Naive thymus-derived CD8-positive, alpha-beta T cell (primary cell): ENCODE data around the gene GATM. TPM values are rescaled to one million over a fixed set of nuclear protein-coding genes. Genes with fewer than 3 reads are reported as not detected.
"Not testable (repeated sequence)": the region's sequence is repeated elsewhere in the genome, so short reads cannot be mapped to it uniquely, and the experiment has no call there.

Experiments
- ATAC-seq, 2 donors: fragments of 150-1000 bp; cut with Tn5 transposase in 1 of 2; sonication (Bioruptor Pico), chemical (Tn5 transposase) in 1 of 2; 1 replicate in 1 of 2; 2 replicates in 1 of 2; pipeline ENCODE4 v1.10.0; 2021; ENCODE audit warnings: mild to moderate bottlenecking in 2 of 2, moderate library complexity in 2 of 2
- POLR2A ChIA-PET: fragments of 350-600 bp; sonication (Branson Sonifier 250); formaldehyde crosslinking; loops from one replicate; lab custom pipeline; 2021; ENCODE audit warnings: antibody characterized with exemption; lab: Charles Lee
- DNase-seq, 10 donors: peaks; one replicate each; pipeline versions ENCODE4 v3.0.0 to v3.0.0-alpha.2; 2020 to 2022
- H3K27ac Mint-ChIP-seq, 10 donors: one replicate each; pipeline ENCODE4 v1.8.0; 2020 to 2022; ENCODE audit warnings: mild to moderate bottlenecking in 10 of 10, mixed read lengths in 10 of 10, moderate library complexity in 4 of 10, inconsistent platforms in 1 of 10
- H3K27me3 Mint-ChIP-seq, 5 donors: one replicate each; pipeline ENCODE4 v1.8.0; 2021 to 2022; ENCODE audit warnings: mixed read lengths in 5 of 5
- H3K36me3 Mint-ChIP-seq, 3 donors: one replicate each; pipeline ENCODE4 v1.8.0; 2020 to 2022; ENCODE audit warnings: mixed read lengths in 3 of 3, mild to moderate bottlenecking in 2 of 3, inconsistent platforms in 1 of 3
- H3K4me1 Mint-ChIP-seq, 4 donors: one replicate each; pipeline ENCODE4 v1.8.0; 2021 to 2022; ENCODE audit warnings: mixed read lengths in 4 of 4
- H3K4me3 Mint-ChIP-seq, 10 donors: one replicate each; pipeline ENCODE4 v1.8.0; 2020 to 2022; ENCODE audit warnings: mild to moderate bottlenecking in 10 of 10, mixed read lengths in 10 of 10, moderate library complexity in 6 of 10, inconsistent platforms in 1 of 10
- H3K9me3 Mint-ChIP-seq, 9 donors: one replicate each; pipeline ENCODE4 v1.8.0; 2020 to 2022; ENCODE audit warnings: mixed read lengths in 9 of 9, mild to moderate bottlenecking in 3 of 9, inconsistent platforms in 1 of 9, moderate library complexity in 1 of 9
- polyA plus RNA-seq, 3 donors: library from polyadenylated mRNA; unstranded; fragments of 300-500 nt; fragmentation: Illumina TruSeq; gene quantifications; one replicate each; pipeline ENCODE4 v1.2.3, GENCODE V29; 2021
- total RNA-seq, 8 experiments: library from RNA in 2 of 8; stranded (reverse) in 2 of 8; gene quantifications; one replicate each; pipeline ENCODE4 v1.2.3 and lab custom pipeline; 2021 to 2026

Gene GATM
- total and polyA plus RNA-seq, 5 experiments from 2014 or later, result 0.48 to 5.3 (median 4.0) TPM; not detected in 1

GRCh38 chr15:45314117-45314516 is 64.2 kb downstream of the GATM start:
- not testable (repeated sequence) for H3K4me3 Mint-ChIP-seq

More at GRCh38 chr15:45314117-45314516, 64.2 kb downstream of the GATM start:
- POLR2A ChIA-PET, H3K27ac Mint-ChIP-seq, H3K36me3 Mint-ChIP-seq, H3K9me3 Mint-ChIP-seq, H3K4me1 Mint-ChIP-seq, DNase-seq, ATAC-seq: not testable (repeated sequence)
- peaks cover 13 to 24% (median 18%) of the 10 kb centered on the region in 5 donors for H3K27me3 Mint-ChIP-seq

Other genes with a start within 250 kb of the GATM start
- gene DUOXA1, start 248.7 kb downstream of the GATM start, total RNA-seq, result under 1 TPM; 0.77 to 0.81 TPM
- under 1 TPM in 1 of 3 donors, not detected in 2; 0.26 TPM for gene DUOXA1, start 248.7 kb downstream of the GATM start, polyA plus RNA-seq
- not detected for gene DUOX1, start 248.6 kb downstream of the GATM start, total RNA-seq
- 1 to 10 TPM in 1 of 3 donors, under 1 TPM in 2; 0.35 to 3.7 (median 0.40) TPM for gene DUOX1, start 248.6 kb downstream of the GATM start, polyA plus RNA-seq
- gene SHF, start 190.6 kb downstream of the GATM start, total RNA-seq, result 1 to 10 TPM; 8.1 to 9.7 TPM
- gene SHF, start 190.6 kb downstream of the GATM start, polyA plus RNA-seq, result 1 to 10 TPM; 1.1 to 2.6 (median 1.4) TPM
- gene SLC28A2, start 126.3 kb downstream of the GATM start, total RNA-seq, result not detected
- gene SLC28A2, start 126.3 kb downstream of the GATM start, polyA plus RNA-seq, result not detected
- 1 to 10 TPM; 6.4 to 6.7 TPM for gene SLC30A4, start 144.2 kb upstream of the GATM start, total RNA-seq
- gene SLC30A4, start 144.2 kb upstream of the GATM start, polyA plus RNA-seq, result 1 to 10 TPM; 1.9 to 2.9 (median 2.4) TPM
- 10 to 100 TPM; 53.5 to 60.3 TPM for gene BLOC1S6, start 208.8 kb upstream of the GATM start, total RNA-seq
- 10 to 100 TPM; 50.9 to 62.1 (median 58.8) TPM for gene BLOC1S6, start 208.8 kb upstream of the GATM start, polyA plus RNA-seq